H1 (cell line): ENCODE results near the gene OPHN1. TPM values are rescaled to one million over a fixed set of nuclear protein-coding genes. Genes with fewer than 3 reads are reported as not detected.

Experiments
- CTCF ChIA-PET: fragments of 300-600 bp; sonication (Branson Sonifier 250); formaldehyde crosslinking; loops from one replicate; lab custom pipeline; 2021; ENCODE audit not compliant: partially characterized antibody; lab: Charles Lee
- POLR2A ChIA-PET: fragments of 300-600 bp; sonication (Branson Sonifier 250); formaldehyde crosslinking; loops from one replicate; lab custom pipeline; 2021; ENCODE audit warnings: inconsistent platforms; ENCODE audit not compliant: partially characterized antibody; lab: Charles Lee
- DNase-seq, 2 experiments: peaks; one replicate each; pipeline versions ENCODE4 v3.0.0 to v3.0.0-alpha.2; 2010 to 2022; ENCODE audit warnings: low spot score in 2 of 2, low read depth in 1 of 2, mixed read lengths in 1 of 2
- FAIRE-seq: peaks from 2 replicates; lab custom pipeline; 2011; peaks lifted over from hg19 to GRCh38; lab: Jason Lieb, UNC
- H2AFZ ChIP-seq: 2 replicates; pipeline ENCODE4 v1.8.1; 2012; ENCODE audit warnings: low read length, inconsistent platforms
- H2AK5ac ChIP-seq: 2 replicates; pipeline ENCODE4 v1.6.1; 2013; ENCODE audit warnings: low read depth, low read length
- H2BK120ac ChIP-seq: replicated peaks from 2 replicates; pipeline ENCODE3; 2013; ENCODE audit warnings: low read depth, low read length, inconsistent platforms
- H2BK12ac ChIP-seq: 2 replicates; pipeline ENCODE4 v1.6.1; 2013; ENCODE audit warnings: low read depth, low read length
- H2BK15ac ChIP-seq: 2 replicates; pipeline ENCODE4 v1.6.1; 2013; ENCODE audit warnings: low read length
- H2BK20ac ChIP-seq: 2 replicates; pipeline ENCODE4 v1.6.1; 2013; ENCODE audit warnings: low read length
- H2BK5ac ChIP-seq: 2 replicates; pipeline ENCODE4 v1.6.1; 2013; ENCODE audit warnings: low read depth, low read length
- H3K14ac ChIP-seq: 2 replicates; pipeline ENCODE4 v1.6.1; 2013; ENCODE audit warnings: inconsistent platforms; ENCODE audit not compliant: insufficient read length
- H3K18ac ChIP-seq: 2 replicates; pipeline ENCODE4 v1.6.1; 2013; ENCODE audit warnings: low read length; ENCODE audit errors: extremely low read depth
- H3K23ac ChIP-seq: 2 replicates; pipeline ENCODE4 v1.6.1; 2013; ENCODE audit warnings: inconsistent platforms; ENCODE audit not compliant: insufficient read length
- H3K23me2 ChIP-seq: 2 replicates; pipeline ENCODE4 v1.6.1; 2013; ENCODE audit warnings: low read depth, low read length
- H3K27ac ChIP-seq: 2 replicates; pipeline ENCODE4 v1.6.1; 2011; ENCODE audit warnings: low read depth, low read length, inconsistent platforms
- H3K27me3 ChIP-seq, 4 experiments: replicated peaks in 1 of 4; 1 replicate in 1 of 4; 2 replicates in 3 of 4; pipeline versions ENCODE4 v1.6.1 to v1.8.1; 2011 to 2013; ENCODE audit warnings: low read length in 3 of 4, mild to moderate bottlenecking in 3 of 4, inconsistent platforms in 2 of 4, mixed read lengths in 2 of 4, moderate library complexity in 1 of 4; ENCODE audit not compliant: control insufficient read depth in 3 of 4, insufficient read depth in 3 of 4; ENCODE audit errors: extremely low read depth in 1 of 4
- H3K36me3 ChIP-seq, 4 experiments: 2 replicates each; pipeline versions ENCODE4 v1.6.1 to v1.8.1; 2011 to 2013; ENCODE audit warnings: mild to moderate bottlenecking in 4 of 4, low read length in 3 of 4, moderate library complexity in 2 of 4, control low read depth in 1 of 4, inconsistent platforms in 1 of 4; ENCODE audit not compliant: insufficient read depth in 4 of 4, control insufficient read depth in 2 of 4
- H3K4ac ChIP-seq: replicated peaks from 2 replicates; pipeline ENCODE3; 2013; ENCODE audit warnings: low read length, low read depth, mixed read lengths, inconsistent platforms; ENCODE audit not compliant: insufficient read length
- H3K4me1 ChIP-seq, 4 experiments: replicated peaks in 1 of 4; 1 replicate in 1 of 4; 2 replicates in 3 of 4; pipeline versions ENCODE4 v1.6.1 to v1.8.1; 2011 to 2013; ENCODE audit warnings: low read length in 3 of 4, inconsistent platforms in 2 of 4, mixed read lengths in 1 of 4; ENCODE audit not compliant: insufficient read depth in 4 of 4, control insufficient read depth in 3 of 4
- H3K4me2 ChIP-seq, 2 experiments: 2 replicates each; pipeline versions ENCODE4 v1.6.1 to v1.8.1; 2011 to 2013; ENCODE audit warnings: low read depth in 2 of 2, low read length in 2 of 2, control low read depth in 1 of 2, inconsistent platforms in 1 of 2, mild to moderate bottlenecking in 1 of 2; ENCODE audit not compliant: insufficient read depth in 1 of 2
- H3K4me3 ChIP-seq, 4 experiments: fragments of 200-600, 300-600 bp in 1 of 4; sonication (generic), shearing (Covaris generic), sonication (Bioruptor Twin) in 1 of 4; 2 replicates each; pipeline versions ENCODE4 v1.5.1 to v1.8.1; 2011 to 2016; ENCODE audit warnings: low read length in 4 of 4, low read depth in 3 of 4, control low read depth in 2 of 4, inconsistent platforms in 2 of 4, mild to moderate bottlenecking in 2 of 4, mixed read lengths in 1 of 4, moderate library complexity in 1 of 4; ENCODE audit not compliant: insufficient read depth in 2 of 4; ENCODE audit errors: extremely low read depth in 1 of 4
- H3K56ac ChIP-seq: replicated peaks from 2 replicates; pipeline ENCODE3; 2013; ENCODE audit warnings: low read depth, mild to moderate bottlenecking, mixed read lengths, low read length, inconsistent platforms; ENCODE audit not compliant: insufficient read length
- H3K79me1 ChIP-seq: 2 replicates; pipeline ENCODE4 v1.6.1; 2013; ENCODE audit warnings: low read depth, low read length, control low read depth
- H3K79me2 ChIP-seq, 2 experiments: 2 replicates each; pipeline versions ENCODE4 v1.6.1 to v1.8.1; 2012 to 2013; ENCODE audit warnings: low read length in 2 of 2, mild to moderate bottlenecking in 2 of 2, inconsistent platforms in 1 of 2; ENCODE audit not compliant: insufficient read depth in 2 of 2, control insufficient read depth in 1 of 2
- H3K9ac ChIP-seq, 4 experiments: replicated peaks in 1 of 4; 1 replicate in 1 of 4; 2 replicates in 3 of 4; pipeline versions ENCODE4 v1.6.1 to v1.8.1; 2011 to 2013; ENCODE audit warnings: low read depth in 3 of 4, low read length in 3 of 4, control low read depth in 2 of 4, mild to moderate bottlenecking in 2 of 4, moderate library complexity in 2 of 4, inconsistent platforms in 1 of 4; ENCODE audit errors: extremely low read depth in 1 of 4
- H3K9me3 ChIP-seq, 2 experiments: 2 replicates each; pipeline versions ENCODE4 v1.6.1 to v1.8.1; 2012 to 2013; ENCODE audit warnings: mild to moderate bottlenecking in 2 of 2, moderate library complexity in 2 of 2, control low read depth in 1 of 2, inconsistent platforms in 1 of 2, low read depth in 1 of 2, low read length in 1 of 2, mixed read lengths in 1 of 2; ENCODE audit not compliant: insufficient read depth in 2 of 2
- H4K20me1 ChIP-seq, 2 experiments: replicated peaks in 1 of 2; 2 replicates each; pipeline versions ENCODE3 to v1.8.1; 2011 to 2013; ENCODE audit warnings: inconsistent platforms in 2 of 2, low read length in 2 of 2, mild to moderate bottlenecking in 1 of 2; ENCODE audit not compliant: insufficient read depth in 2 of 2, control insufficient read depth in 1 of 2
- H4K5ac ChIP-seq: 2 replicates; pipeline ENCODE4 v1.6.1; 2013; ENCODE audit warnings: low read length, low read depth, mixed read lengths, inconsistent platforms; ENCODE audit not compliant: insufficient read length
- H4K8ac ChIP-seq: 2 replicates; pipeline ENCODE4 v1.8.0; 2013; ENCODE audit warnings: mild to moderate bottlenecking, moderate library complexity, low read length, inconsistent platforms; ENCODE audit not compliant: insufficient read depth; ENCODE audit errors: extremely low read depth
- H4K91ac ChIP-seq: replicated peaks from 2 replicates; pipeline ENCODE3; 2013; ENCODE audit warnings: low read length, mixed read lengths, inconsistent platforms; ENCODE audit not compliant: insufficient read length
- BACH1 ChIP-seq: IDR thresholded peaks from 2 replicates; pipeline ENCODE4 v1.6.1; 2012; ENCODE audit warnings: low read length, improper control_type of control experiment
- E2F6 ChIP-seq: IDR thresholded peaks from 2 replicates; pipeline ENCODE4 v1.6.1; 2012; ENCODE audit warnings: inconsistent platforms
- KDM4A ChIP-seq: IDR thresholded peaks from one replicate; pipeline ENCODE4 v1.7.1; 2012; ENCODE audit warnings: low read depth, mild to moderate bottlenecking, moderate library complexity, low read length, inconsistent platforms; ENCODE audit not compliant: severe bottlenecking
- MAX ChIP-seq: IDR thresholded peaks from 2 replicates; pipeline ENCODE4 v1.6.1; 2012; ENCODE audit warnings: inconsistent platforms
- POU5F1 ChIP-seq: IDR thresholded peaks from 2 replicates; pipeline ENCODE4 v1.6.1; 2011; ENCODE audit warnings: low read depth, mild to moderate bottlenecking, low read length, moderate library complexity
- RXRA ChIP-seq: IDR thresholded peaks from 2 replicates; pipeline ENCODE4 v1.6.1; 2011; ENCODE audit warnings: low read depth, mild to moderate bottlenecking, low read length, moderate library complexity; ENCODE audit not compliant: insufficient read depth
- SAP30 ChIP-seq: fragments of 300-600 bp; sonication (generic); IDR thresholded peaks from 2 replicates; pipeline ENCODE4 v1.7.1; 2012; ENCODE audit warnings: low read length, moderate library complexity, mild to moderate bottlenecking, inconsistent platforms; ENCODE audit not compliant: insufficient read depth, insufficient replicate concordance
- ZNF274 ChIP-seq: IDR thresholded peaks from 2 replicates; pipeline ENCODE4 v1.7.0; 2012; ENCODE audit warnings: low read length, borderline replicate concordance; ENCODE audit errors: extremely low read depth
- WGBS, 2 experiments: shearing (Covaris generic) in 1 of 2; methylation state at CpG; one replicate each; pipeline versions ENCODE4 v1.1.6 to v1.1.7; 2013 to 2015; ENCODE audit warnings: low lambda C conversion rate in 2 of 2, mixed read lengths in 2 of 2, inconsistent platforms in 1 of 2, low coverage in 1 of 2, missing lambda C conversion rate in 1 of 2; ENCODE audit not compliant: insufficient replicate concordance in 2 of 2, insufficient coverage in 1 of 2, insufficient read length in 1 of 2; ENCODE audit errors: extremely low coverage in 1 of 2, missing lambda C conversion rate in 1 of 2; 5-methylcytosine and 5-hydroxymethylcytosine counted together
- polyA plus RNA-seq, 7 experiments: library from polyadenylated mRNA; depleted of rRNA in 3 of 7; stranded (reverse) in 5 of 7; unstranded in 2 of 7; fragments of >200 nt in 5 of 7; fragments of 200-250 nt in 2 of 7; gene quantifications; 1 replicate in 5 of 7; 2 replicates in 1 of 7; 4 replicates in 1 of 7; pipeline versions ENCODE4 v1.2.1 to v1.2.3, GENCODE V29; 2011 to 2013; ENCODE audit warnings: missing spikeins in 2 of 7, mixed read lengths in 2 of 7
- total RNA-seq: library from RNA; stranded (reverse); fragmentation: NEBNext Ultra II Directional; extraction: Animal tissue kit (Norgen Biotek cat#: 25700); gene quantifications from 2 replicates; pipeline ENCODE4 v1.2.1, GENCODE V29; 2021

The OPHN1 gene
- total and polyA plus RNA-seq, 2 of the 8 experiments (the other 6 are each of a cell fraction or from before 2014, with no cell fraction given), result 1.2 to 3.5 TPM

DNA sequence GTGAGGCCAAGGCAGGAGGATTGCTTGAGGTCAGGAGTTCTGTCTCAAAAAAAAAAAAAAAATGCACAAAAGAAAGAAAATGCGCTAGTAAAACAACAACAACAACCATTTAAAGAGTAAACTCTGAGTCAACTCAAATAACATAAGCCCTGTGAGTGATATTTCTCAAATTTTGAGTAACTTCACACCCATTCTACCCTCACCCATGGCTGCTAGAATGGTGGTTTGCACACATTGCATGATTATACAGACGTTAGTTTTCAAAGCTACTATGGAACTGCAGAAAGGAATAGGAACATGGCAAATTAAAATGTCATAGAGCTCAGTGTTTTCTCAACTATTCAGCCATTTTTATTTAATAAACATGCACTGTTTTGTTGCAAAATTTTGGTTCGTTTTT is 145.9 kb downstream of the OPHN1 start:
- Histone ChIP-seq H3K4me2 (no peak overlapping the region), H3K36me3 (no peaks in the 10 kb centered on the region), H2AFZ (no peak overlapping the region), H3K18ac (no peak overlapping the region), H4K20me1 (no peaks in the 10 kb centered on the region), H2BK12ac (no peak overlapping the region), H4K5ac (no peak overlapping the region), H2BK15ac (no peak overlapping the region), H3K27ac (no peak overlapping the region), H3K4ac (no peak overlapping the region), H2AK5ac (no peak overlapping the region), H3K79me2 (no peaks in the 10 kb centered on the region), H3K14ac (no peak overlapping the region), H4K91ac (no peak overlapping the region), H3K4me1 (no peaks in the 10 kb centered on the region), H3K9ac (no peak overlapping the region), H3K23ac (no peak overlapping the region), H4K8ac (no peak overlapping the region), H3K79me1 (no peaks in the 10 kb centered on the region), H3K27me3 (no peaks in the 10 kb centered on the region), H3K23me2 (no peaks in the 10 kb centered on the region), H3K9me3 (no peaks in the 10 kb centered on the region), H3K56ac (no peak overlapping the region), H3K4me3 (no peak overlapping the region), H2BK20ac (no peak overlapping the region), H2BK120ac (no peak overlapping the region), H2BK5ac (no peak overlapping the region)
- ChIA-PET CTCF (interaction anchor here (0.7 kb wide), 1 partner anchor 10 kb away, joined by 3 read pairs; no protein-coding TSS in a partner anchor), POLR2A (no interaction called here)
- 83% methylated on average over 3 of the region's 3 CpGs; no CpG with 5 or more reads in 1 of the 2 experiments for WGBS, 2 experiments
- FAIRE-seq (no peak), DNase-seq (no peak)
- TF ChIP-seq RXRA (no peak), POU5F1 (no peak), SAP30 (no peak), BACH1 (no peak), KDM4A (no peak), ZNF274 (no peak), E2F6 (no peak), MAX (no peak)
